ENCODE data around the gene CLSTN2.

DNA sequence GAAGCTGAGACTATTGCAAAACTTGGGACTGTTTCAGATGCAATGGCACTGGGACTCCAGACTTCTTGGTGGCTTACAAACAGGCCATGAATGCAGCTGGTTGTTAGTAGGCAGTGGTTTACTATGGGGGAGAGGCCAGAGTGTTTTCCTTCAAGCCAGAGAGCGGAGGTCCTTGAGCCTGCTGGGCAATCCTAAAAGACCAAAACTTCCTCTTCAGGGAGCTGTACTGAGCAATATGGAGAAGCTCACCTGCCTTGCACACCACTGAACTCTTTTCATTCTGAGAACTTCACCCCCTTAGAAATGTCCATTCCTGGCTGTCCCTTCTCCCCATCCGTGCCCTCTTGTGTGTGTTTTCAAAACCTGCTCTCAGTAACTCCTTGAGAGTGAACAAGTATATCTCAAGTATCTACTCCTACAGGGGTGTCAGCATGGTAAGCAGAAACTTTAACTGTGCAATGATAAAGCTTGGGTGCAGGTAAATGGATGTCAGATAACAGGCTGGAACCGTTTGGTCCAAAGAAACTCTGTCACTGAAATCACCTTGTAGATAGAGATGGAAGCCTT is 213.9 kb downstream of the CLSTN2 start:
- TF ChIP-seq CTCF (IDR thresholded peaks at IDR 0.05; ENCODE audit: control extremely low read depth in 1 of 3, insufficient read depth in 1 of 3, low read depth in 1 of 3, low read length in 3 of 3): no peak
- TF ChIP-seq POLR2A (IDR thresholded peaks at IDR 0.05; ENCODE audit: control extremely low read depth in 1 of 2, low read depth in 2 of 2, low read length in 2 of 2): no peak
- no peak for TF ChIP-seq TAF1 (IDR thresholded peaks at IDR 0.05; ENCODE audit: low read depth, low read length)
- TF ChIP-seq ZNF274 (IDR thresholded peaks at IDR 0.05; ENCODE audit: borderline replicate concordance, extremely low read depth, low read length): no peak
- no peak for TF ChIP-seq RAD21 (IDR thresholded peaks at IDR 0.05 in 1 of 2, conservative IDR thresholded peaks at IDR 0.05 in 1 of 2; ENCODE audit: low read depth in 2 of 2, low read length in 2 of 2)
- TF ChIP-seq NRF1 (IDR thresholded peaks at IDR 0.05; ENCODE audit: low read depth, low read length): no peak
- TF ChIP-seq E2F6 (IDR thresholded peaks at IDR 0.05): no peak
- TF ChIP-seq JUND (IDR thresholded peaks at IDR 0.05; ENCODE audit: low read length): no peak
- no peak for TF ChIP-seq EP300 (IDR thresholded peaks at IDR 0.05; ENCODE audit: borderline replicate concordance in 1 of 2, low read depth in 2 of 2, low read length in 2 of 2)
- no peak for TF ChIP-seq TBP (IDR thresholded peaks at IDR 0.05; ENCODE audit: low read depth, low read length)
- no peak for TF ChIP-seq MAFK (IDR thresholded peaks at IDR 0.05; ENCODE audit: low read depth, low read length)
- TF ChIP-seq SUZ12 (IDR thresholded peaks at IDR 0.05; ENCODE audit: low read length): no peak
- no peak for TF ChIP-seq RBBP5 (IDR thresholded peaks at IDR 0.05; ENCODE audit: borderline replicate concordance, low read depth, low read length)
- TF ChIP-seq CREB1 (IDR thresholded peaks at IDR 0.05): no peak

Measured in H1 (cell line).